ENCODE measurements around the gene ONECUT2. TPM values are rescaled to one million over a fixed set of nuclear protein-coding genes. Genes with fewer than 3 reads are reported as not detected.
"Not testable (repeated sequence)": the region's sequence is repeated elsewhere in the genome, so short reads cannot be mapped to it uniquely, and the experiment has no call there.

ONECUT2 gene
- total and polyA plus RNA-seq, 2 experiments from 2014 or later: 0.03 TPM; not detected in 1

DNA sequence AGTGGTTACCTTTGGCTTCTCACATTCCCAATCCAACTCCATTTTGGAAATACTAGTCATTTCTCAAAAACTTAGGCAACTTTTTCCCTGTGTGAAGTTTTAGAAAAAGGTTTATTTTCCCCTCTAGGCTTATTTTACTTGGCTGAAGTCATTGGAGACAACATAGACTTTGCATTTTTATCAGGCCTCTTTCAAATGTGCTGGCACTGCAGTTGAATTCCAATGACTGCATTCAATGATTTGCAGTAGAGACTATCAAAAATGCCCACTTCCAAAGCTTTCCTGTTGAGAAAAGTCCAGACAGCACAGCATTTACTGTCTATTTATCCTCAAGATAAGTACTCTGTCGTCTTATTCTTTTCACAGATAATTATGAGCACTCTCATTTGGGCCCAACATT is 70.1 kb downstream of the ONECUT2 start:
- Histone ChIP-seq H3K9me3 (ENCODE audit: low read depth) (no peaks in the 10 kb centered on the region), H3K36me3 (no peaks in the 10 kb centered on the region), H3K4me1 (ENCODE audit: low read depth) (no peaks in the 10 kb centered on the region), H3K4me3 (no peak overlapping the region), H3K27me3 (no peaks in the 10 kb centered on the region), H3K27ac (no peak overlapping the region)
- DNase-seq (ENCODE audit: low read depth in 1 of 2, low spot score in 1 of 2): no peak
- TF ChIP-seq, protein P1, sequence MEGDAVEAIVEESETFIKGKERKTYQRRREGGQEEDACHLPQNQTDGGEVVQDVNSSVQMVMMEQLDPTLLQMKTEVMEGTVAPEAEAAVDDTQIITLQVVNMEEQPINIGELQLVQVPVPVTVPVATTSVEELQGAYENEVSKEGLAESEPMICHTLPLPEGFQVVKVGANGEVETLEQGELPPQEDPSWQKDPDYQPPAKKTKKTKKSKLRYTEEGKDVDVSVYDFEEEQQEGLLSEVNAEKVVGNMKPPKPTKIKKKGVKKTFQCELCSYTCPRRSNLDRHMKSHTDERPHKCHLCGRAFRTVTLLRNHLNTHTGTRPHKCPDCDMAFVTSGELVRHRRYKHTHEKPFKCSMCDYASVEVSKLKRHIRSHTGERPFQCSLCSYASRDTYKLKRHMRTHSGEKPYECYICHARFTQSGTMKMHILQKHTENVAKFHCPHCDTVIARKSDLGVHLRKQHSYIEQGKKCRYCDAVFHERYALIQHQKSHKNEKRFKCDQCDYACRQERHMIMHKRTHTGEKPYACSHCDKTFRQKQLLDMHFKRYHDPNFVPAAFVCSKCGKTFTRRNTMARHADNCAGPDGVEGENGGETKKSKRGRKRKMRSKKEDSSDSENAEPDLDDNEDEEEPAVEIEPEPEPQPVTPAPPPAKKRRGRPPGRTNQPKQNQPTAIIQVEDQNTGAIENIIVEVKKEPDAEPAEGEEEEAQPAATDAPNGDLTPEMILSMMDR (IDR thresholded peaks at IDR 0.05; ENCODE audit: low read depth, low read length): no peak

DNA sequence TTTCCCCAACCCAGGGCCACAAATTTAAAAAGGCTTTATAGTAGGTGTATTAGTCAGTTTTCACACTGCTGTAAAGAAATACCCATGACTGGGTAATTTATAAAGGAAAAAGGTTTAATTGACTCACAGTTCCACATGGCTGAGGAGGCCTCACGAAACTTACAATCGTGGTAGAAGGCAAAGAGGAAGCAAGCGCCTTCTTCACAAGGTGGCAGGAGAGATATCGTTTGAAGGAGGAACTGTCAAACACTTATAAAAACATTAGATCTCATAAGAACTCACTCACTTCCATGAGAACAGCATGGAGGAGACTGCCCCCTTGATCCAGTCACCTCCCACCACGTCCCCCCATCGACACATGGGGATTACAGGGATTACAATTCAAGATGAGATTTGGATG is 80.9 kb downstream of the ONECUT2 start:
- Histone ChIP-seq H3K4me1 (ENCODE audit: low read depth) (no peaks in the 10 kb centered on the region), H3K9me3 (ENCODE audit: low read depth) (no peaks in the 10 kb centered on the region), H3K27me3 (no peaks in the 10 kb centered on the region), H3K27ac (no peak overlapping the region), H3K36me3 (no peaks in the 10 kb centered on the region), H3K4me3 (no peak overlapping the region)
- TF ChIP-seq, protein P1 (IDR thresholded peaks at IDR 0.05; ENCODE audit: low read depth, low read length): no peak
- DNase-seq (ENCODE audit: low read depth in 1 of 2, low spot score in 1 of 2): no peak

GRCh38 chr18:57518533-57518932 is 83.4 kb downstream of the ONECUT2 start:
- TF ChIP-seq, protein P1 (IDR thresholded peaks at IDR 0.05; ENCODE audit: low read depth, low read length): no peak
- Histone ChIP-seq H3K9me3 (ENCODE audit: low read depth) (no peaks in the 10 kb centered on the region), H3K36me3 (no peaks in the 10 kb centered on the region), H3K4me1 (ENCODE audit: low read depth) (no peaks in the 10 kb centered on the region), H3K27ac (no peak overlapping the region), H3K4me3 (no peak overlapping the region), H3K27me3 (no peaks in the 10 kb centered on the region)
- DNase-seq (ENCODE audit: low read depth in 1 of 2, low spot score in 1 of 2): no peak

DNA sequence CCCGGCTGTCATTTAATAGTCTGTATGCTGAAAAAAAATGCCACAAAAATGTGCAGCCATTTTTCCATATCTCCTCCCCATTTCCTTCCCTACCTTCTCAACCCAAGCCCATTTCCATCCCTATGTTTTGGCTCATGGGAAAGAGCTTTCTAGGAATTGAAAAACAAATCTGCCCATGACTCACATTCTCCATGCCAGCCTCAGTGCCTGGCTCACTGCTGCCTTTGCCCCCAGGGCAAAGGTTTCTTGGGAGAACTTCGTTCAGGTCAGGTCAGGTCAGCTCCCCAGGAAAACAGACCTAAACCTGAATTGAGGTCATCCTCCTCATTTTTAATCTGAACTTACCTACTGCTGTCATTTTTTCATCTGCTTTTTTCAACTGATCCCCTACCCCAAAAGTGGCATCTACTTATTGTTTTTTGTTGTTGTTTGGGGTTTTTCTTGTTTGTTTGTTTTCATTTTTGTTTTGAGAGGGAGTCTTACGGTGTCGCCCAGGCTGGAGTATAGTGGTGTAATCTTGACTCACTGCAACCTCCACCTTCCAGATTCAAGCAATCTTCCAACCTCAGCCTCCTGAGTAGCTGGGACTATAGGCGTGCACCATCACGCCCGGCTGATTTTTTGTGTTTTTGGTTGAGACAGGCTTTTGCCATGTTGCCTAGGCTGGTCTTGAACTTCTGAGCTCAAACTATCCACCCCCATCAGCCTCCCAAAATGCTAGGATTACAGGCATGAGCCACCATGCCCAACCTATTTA is 84.7 kb downstream of the ONECUT2 start:
- TF ChIP-seq, protein P1 (IDR thresholded peaks at IDR 0.05; ENCODE audit: low read depth, low read length): no peak
- Histone ChIP-seq H3K27me3 (no peaks in the 10 kb centered on the region), H3K9me3 (ENCODE audit: low read depth) (no peaks in the 10 kb centered on the region), H3K4me3 (no peak overlapping the region), H3K27ac (no peak overlapping the region), H3K36me3 (no peaks in the 10 kb centered on the region), H3K4me1 (ENCODE audit: low read depth) (no peaks in the 10 kb centered on the region)
- no peak for DNase-seq (ENCODE audit: low read depth in 1 of 2, low spot score in 1 of 2)

- not testable (repeated sequence) for H3K4me3 ChIP-seq; H3K36me3 ChIP-seq; H3K27ac ChIP-seq; H3K4me1 ChIP-seq (ENCODE audit: low read depth); H3K27me3 ChIP-seq; H3K9me3 ChIP-seq (ENCODE audit: low read depth); DNase-seq (ENCODE audit: low read depth in 1 of 2, low spot score in 1 of 2)
These were observed 87.2 kb downstream of the ONECUT2 start for GRCh38 chr18:57522348-57522747.

- no peaks in the 10 kb centered on the region for H3K36me3 ChIP-seq
- no peaks in the 10 kb centered on the region for H3K4me1 ChIP-seq (ENCODE audit: low read depth)
- TF ChIP-seq, protein P1 (IDR thresholded peaks at IDR 0.05; ENCODE audit: low read depth, low read length): no peak
- DNase-seq (ENCODE audit: low read depth in 1 of 2, low spot score in 1 of 2): no peak
- H3K9me3 ChIP-seq (ENCODE audit: low read depth): no peaks in the 10 kb centered on the region
- no peak overlapping the region for H3K4me3 ChIP-seq
- H3K27ac ChIP-seq: no peak overlapping the region
- H3K27me3 ChIP-seq: no peaks in the 10 kb centered on the region
These were observed 88.2 kb downstream of the ONECUT2 start for GRCh38 chr18:57523171-57523956.

Measured in cardiac muscle cell (in vitro differentiated cells and primary cell).